Measurements from ENCODE around the gene INVS. TPM values are rescaled to one million over a fixed set of nuclear protein-coding genes. Genes with fewer than 3 reads are reported as not detected.
A peak's percentile ranks its signal among the peaks of the same experiment; 100 is the strongest.

INVS gene
- total RNA-seq, 1 donor from 2014 or later: 27.6 TPM

GRCh38 chr9:100170556-100170955 is 71.5 kb downstream of the INVS start:
- Mint-ChIP-seq H3K4me1 (peaks cover 3% of the 10 kb centered on the region), H3K27ac (no peak overlapping the region), H3K9me3 (peaks cover 33% of the 10 kb centered on the region), H3K4me3 (no peak overlapping the region), H3K36me3 (peaks cover 37% of the 10 kb centered on the region), H3K27me3 (ENCODE audit: low read depth) (no peaks in the 10 kb centered on the region)
- no peak for TF ChIP-seq CTCF (IDR thresholded peaks at IDR 0.05; ENCODE audit: unreplicated experiment)
- no peak for DNase-seq (ENCODE audit: low spot score in 2 of 2, unreplicated experiment in 2 of 2)

- Mint-ChIP-seq H3K27ac (no peak overlapping the region), H3K9me3 (peaks cover 65% of the 10 kb centered on the region), H3K36me3 (peaks cover 57% of the 10 kb centered on the region), H3K4me3 (no peak overlapping the region), H3K4me1 (no peaks in the 10 kb centered on the region), H3K27me3 (ENCODE audit: low read depth) (no peaks in the 10 kb centered on the region)
- DNase-seq (ENCODE audit: low spot score in 2 of 2, unreplicated experiment in 2 of 2): no peak
- TF ChIP-seq CTCF (IDR thresholded peaks at IDR 0.05; ENCODE audit: unreplicated experiment): no peak
Observed at GRCh38 chr9:100186356-100186755, 87.3 kb downstream of the INVS start.

GRCh38 chr9:100190339-100190738 is 91.3 kb downstream of the INVS start:
- Mint-ChIP-seq H3K36me3 (peaks cover 64% of the 10 kb centered on the region), H3K4me1 (no peaks in the 10 kb centered on the region), H3K9me3 (peaks cover 67% of the 10 kb centered on the region), H3K4me3 (no peak overlapping the region), H3K27ac (no peak overlapping the region), H3K27me3 (ENCODE audit: low read depth) (no peaks in the 10 kb centered on the region)
- no peak for TF ChIP-seq CTCF (IDR thresholded peaks at IDR 0.05; ENCODE audit: unreplicated experiment)
- no peak for DNase-seq (ENCODE audit: low spot score in 2 of 2, unreplicated experiment in 2 of 2)

- Mint-ChIP-seq H3K27ac (no peak overlapping the region), H3K4me1 (peaks cover 4% of the 10 kb centered on the region), H3K9me3 (peaks cover 61% of the 10 kb centered on the region), H3K4me3 (no peak overlapping the region), H3K36me3 (peaks cover 64% of the 10 kb centered on the region), H3K27me3 (ENCODE audit: low read depth) (no peaks in the 10 kb centered on the region)
- no peak for DNase-seq (ENCODE audit: low spot score in 2 of 2, unreplicated experiment in 2 of 2)
- no peak for TF ChIP-seq CTCF (IDR thresholded peaks at IDR 0.05; ENCODE audit: unreplicated experiment)
Observed at GRCh38 chr9:100191264-100191663, 92.2 kb downstream of the INVS start.

GRCh38 chr9:100193078-100193477 is 94.0 kb downstream of the INVS start:
- no peak for DNase-seq (ENCODE audit: low spot score in 2 of 2, unreplicated experiment in 2 of 2)
- Mint-ChIP-seq H3K4me1 (peaks cover 8% of the 10 kb centered on the region), H3K9me3 (peaks cover 49% of the 10 kb centered on the region), H3K27me3 (ENCODE audit: low read depth) (no peaks in the 10 kb centered on the region), H3K4me3 (no peak overlapping the region), H3K27ac (no peak overlapping the region), H3K36me3 (peaks cover 53% of the 10 kb centered on the region)
- TF ChIP-seq CTCF (IDR thresholded peaks at IDR 0.05; ENCODE audit: unreplicated experiment): no peak

- Mint-ChIP-seq H3K4me1 (peaks cover 8% of the 10 kb centered on the region), H3K4me3 (no peak overlapping the region), H3K9me3 (peaks cover 43% of the 10 kb centered on the region), H3K27me3 (ENCODE audit: low read depth) (no peaks in the 10 kb centered on the region), H3K36me3 (peaks cover 45% of the 10 kb centered on the region), H3K27ac (peak overlapping the region; percentile 76)
- TF ChIP-seq CTCF (IDR thresholded peaks at IDR 0.05; ENCODE audit: unreplicated experiment): no peak
- no peak for DNase-seq (ENCODE audit: low spot score in 2 of 2, unreplicated experiment in 2 of 2)
Observed at GRCh38 chr9:100196215-100196614, 97.2 kb downstream of the INVS start.

All from mesothelial cell of epicardium (in vitro differentiated cells).